NCI-H226 (cell line): Measurements from ENCODE around the gene MSRB3.
"Not testable (repeated sequence)": the region's sequence is repeated elsewhere in the genome, so short reads cannot be mapped to it uniquely, and the experiment has no call there.

ENCODE experiments used
- DNase-seq: peaks from one replicate; pipeline ENCODE4 v3.0.0-alpha.2; 2015

MSRB3 gene

GRCh38 chr12:65460063-65460462 lies 181.6 kb downstream of the MSRB3 start:
- no peak for DNase-seq

GRCh38 chr12:65461017-65461416 lies 182.5 kb downstream of the MSRB3 start:
- no peak for DNase-seq

- no peak for DNase-seq
These were observed 184.0 kb downstream of the MSRB3 start for GRCh38 chr12:65462484-65462883.

DNA sequence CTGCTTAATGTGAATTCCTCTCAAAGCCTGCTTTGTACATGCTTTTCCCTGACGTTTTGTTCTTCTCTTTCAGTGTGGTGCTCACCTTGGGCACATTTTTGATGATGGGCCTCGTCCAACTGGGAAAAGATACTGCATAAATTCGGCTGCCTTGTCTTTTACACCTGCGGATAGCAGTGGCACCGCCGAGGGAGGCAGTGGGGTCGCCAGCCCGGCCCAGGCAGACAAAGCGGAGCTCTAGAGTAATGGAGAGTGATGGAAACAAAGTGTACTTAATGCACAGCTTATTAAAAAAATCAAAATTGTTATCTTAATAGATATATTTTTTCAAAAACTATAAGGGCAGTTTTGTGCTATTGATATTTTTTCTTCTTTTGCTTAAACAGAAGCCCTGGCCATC lies 184.6 kb downstream of the MSRB3 start:
- DNase-seq = no peak

DNA sequence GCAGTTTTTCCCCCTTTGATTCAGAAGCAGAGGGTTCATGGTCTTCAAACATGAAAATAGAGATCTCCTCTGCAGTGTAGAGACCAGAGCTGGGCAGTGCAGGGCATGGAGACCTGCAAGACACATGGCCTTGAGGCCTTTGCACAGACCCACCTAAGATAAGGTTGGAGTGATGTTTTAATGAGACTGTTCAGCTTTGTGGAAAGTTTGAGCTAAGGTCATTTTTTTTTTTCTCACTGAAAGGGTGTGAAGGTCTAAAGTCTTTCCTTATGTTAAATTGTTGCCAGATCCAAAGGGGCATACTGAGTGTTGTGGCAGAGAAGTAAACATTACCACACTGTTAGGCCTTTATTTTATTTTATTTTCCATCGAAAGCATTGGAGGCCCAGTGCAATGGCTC lies 185.1 kb downstream of the MSRB3 start:
- DNase-seq = no peak

GRCh38 chr12:65464930-65465329 lies 186.4 kb downstream of the MSRB3 start:
- peak; percentile 73 for DNase-seq

DNA sequence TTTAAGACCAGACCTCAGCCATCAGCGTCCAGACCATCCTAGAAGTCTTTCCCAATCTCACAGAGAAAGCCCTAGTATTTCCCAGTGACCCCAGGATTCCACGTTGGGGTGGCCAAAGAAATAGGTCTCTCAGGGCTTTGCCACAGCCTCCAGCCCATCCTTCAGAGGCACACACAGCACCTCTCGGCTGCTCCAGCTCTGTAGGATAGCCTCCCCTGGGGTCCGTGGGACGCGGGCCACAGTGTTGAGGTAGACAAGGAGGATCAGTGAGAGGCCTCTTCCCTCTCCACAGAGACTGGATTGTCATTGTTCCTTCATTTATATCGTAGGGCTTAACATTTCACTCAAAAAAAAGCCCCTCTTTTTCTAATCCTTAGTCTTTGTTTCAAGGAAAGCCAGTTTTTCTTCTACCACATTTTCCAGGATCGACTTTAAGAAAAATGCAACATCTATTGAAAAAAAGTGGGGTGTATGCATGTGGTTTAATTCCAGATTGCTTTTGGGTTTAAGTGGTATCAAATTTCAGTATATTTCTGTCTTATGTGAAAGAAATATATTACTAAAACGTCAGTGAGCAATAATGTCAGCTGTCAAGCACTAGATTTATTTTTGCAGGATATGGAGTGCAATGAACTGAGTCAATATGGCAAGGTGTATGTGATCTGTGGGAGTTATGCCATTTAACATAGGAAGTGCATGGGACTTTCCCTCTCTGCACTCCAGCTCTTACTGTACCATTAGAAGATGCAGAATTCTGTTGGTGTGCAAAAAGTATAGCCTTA lies 187.5 kb downstream of the MSRB3 start:
- peak; percentile 22 for DNase-seq

DNA sequence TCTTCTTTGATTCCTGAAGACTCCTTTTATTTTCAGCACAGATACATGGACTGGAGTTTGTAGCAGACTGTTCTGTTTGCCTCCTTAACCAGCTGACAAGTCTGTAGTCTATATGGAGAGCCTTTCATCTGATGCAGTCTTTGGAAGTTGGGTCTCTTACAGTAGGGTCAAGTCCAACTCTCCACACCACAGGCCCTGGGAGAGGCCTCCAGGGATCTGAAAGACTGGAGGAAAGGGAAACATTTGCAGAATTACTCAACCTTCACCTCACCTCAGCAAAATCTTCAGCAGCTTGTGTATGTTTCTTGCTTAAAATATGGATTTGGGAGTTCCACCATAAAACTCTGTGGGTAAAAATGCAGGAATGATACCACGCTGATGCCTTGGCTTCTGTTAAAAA lies 188.4 kb downstream of the MSRB3 start:
- peak; percentile 14 for DNase-seq

- DNase-seq = no peak
These were observed 191.8 kb downstream of the MSRB3 start for GRCh38 chr12:65470256-65470655.

- no peak for DNase-seq
These were observed 193.6 kb downstream of the MSRB3 start for GRCh38 chr12:65472079-65472478.

DNA sequence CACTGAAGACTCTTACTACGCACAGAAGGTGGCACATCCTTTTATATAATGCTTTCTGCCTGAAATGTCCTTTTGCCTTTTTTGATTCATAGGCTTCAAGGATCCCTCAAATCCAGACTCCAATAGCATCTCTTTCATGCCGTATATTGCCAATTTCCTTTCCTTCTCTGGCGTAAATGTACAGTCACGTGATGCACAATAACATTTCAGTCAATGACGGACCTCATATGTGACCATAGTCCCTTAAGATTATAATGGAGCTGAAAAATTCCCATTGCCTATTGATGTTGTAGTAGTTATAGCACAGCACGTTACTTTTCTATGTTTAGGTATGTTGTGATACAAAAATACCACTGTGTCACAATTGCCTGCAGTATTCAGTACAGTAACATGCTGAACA lies 196.3 kb downstream of the MSRB3 start:
- no peak for DNase-seq

DNA sequence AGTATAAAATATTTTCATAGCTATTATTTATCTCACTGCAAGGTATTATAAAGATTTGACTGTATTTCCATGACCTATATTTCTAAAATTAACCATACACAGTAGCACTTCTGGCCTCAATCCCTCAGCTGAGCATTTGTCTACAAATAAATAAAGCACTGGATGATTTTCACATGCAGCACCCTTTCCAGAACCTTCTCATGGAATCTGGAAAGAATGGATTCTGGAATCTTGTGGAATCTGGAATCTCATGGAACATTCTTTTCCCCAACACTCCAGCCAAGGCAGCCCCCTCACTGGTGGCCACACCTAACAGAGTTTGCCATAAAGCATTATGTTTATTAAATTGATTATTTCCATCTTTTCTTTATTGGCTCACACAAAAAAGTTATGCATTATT lies 199.2 kb downstream of the MSRB3 start:
- no peak for DNase-seq

GRCh38 chr12:65483891-65484516 lies 205.5 kb downstream of the MSRB3 start:
- not testable (repeated sequence) for DNase-seq

DNA sequence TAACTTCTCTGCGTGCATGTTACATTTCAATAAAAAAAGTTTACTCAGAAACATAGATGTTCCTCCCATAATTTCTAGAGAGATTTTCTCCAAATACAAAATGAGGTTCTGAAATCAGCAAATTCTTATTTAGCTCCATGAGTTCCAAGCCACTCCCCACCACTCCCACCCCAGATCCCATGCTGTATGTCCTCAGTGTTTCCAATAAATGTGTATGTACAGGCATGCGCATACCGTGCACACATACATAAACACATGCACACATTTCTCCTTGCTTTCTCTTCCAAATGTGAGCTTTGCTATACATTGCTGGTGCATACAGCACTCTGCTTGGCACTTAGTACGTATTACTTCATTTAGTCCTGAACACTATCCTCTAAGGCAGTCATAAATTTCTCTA lies 209.7 kb downstream of the MSRB3 start:
- DNase-seq = no peak

DNA sequence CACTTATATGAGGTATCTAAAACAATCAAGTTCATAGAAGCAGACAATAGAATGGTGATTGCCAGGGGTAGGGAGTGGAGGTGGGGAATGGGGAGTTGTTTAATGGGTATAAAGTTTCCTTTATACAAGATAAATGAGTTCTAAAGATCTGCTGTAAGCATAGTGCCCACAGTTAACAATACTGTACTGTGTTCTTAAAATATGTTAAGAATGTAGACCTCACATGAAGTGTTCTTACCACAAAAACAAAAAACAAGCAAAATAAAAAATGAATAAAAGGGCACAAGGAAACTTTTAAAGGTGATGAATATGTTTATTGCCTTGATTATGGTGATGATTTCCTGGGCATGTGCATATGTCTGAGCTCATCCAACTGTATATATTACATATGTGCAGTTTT lies 211.8 kb downstream of the MSRB3 start:
- peak; percentile 34 for DNase-seq

DNA sequence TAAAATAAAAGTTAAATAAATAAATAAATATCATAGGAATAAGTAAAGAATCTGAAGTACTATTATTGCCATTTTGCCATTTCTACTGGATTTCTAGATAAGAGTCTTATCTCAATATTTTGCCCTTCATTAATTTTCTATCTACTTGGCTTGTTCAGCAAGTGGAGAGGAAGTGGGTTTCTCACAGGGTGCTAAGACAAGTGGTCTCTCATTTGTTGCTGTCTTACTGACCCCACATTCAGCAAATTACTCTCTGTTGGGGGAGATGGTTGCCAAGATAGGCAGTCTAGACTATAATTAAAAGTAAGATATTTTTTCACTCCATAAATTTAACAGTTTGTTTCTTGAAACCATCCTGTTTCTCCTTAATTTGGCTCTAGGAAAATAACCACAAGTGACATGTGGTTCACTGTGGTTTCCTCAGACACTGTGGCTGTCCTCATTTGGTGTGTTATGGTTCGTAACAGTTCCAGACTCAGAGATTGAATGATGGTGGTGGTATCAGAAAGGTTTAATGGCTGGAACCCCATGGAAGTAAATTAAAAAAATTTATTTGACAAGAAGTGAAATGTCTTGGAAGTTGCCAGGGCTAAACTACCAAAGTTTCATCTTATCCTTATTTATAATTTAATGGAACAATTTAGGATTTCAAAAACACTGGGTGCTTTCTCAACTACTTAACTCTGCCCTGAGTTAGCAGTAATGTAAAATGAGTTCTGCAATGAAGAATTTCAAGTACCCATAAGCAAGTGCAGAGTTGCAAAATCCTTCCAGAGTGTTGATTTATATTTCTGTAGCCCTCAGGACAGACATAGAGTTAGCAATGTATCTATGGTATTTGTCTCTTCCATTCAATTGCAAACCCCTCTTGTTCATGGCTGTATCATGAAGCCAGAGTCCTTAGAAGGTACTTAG lies 214.8 kb downstream of the MSRB3 start:
- DNase-seq = no peak

DNA sequence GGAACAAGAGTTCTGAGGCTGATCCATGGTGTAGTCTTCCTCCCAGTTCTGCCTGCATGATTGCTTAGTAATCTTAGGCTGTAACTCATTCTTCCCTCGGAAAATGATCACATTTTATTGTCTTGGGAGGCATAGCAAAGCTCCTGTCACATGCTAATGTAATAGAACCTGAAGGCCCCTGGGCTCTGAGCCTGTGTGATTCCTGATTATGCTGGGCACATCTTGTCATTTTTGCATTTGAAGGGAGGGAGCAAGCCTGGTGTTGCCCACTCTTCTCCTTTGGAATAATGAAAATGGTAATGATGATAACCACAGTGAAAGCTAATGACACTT lies 215.4 kb downstream of the MSRB3 start:
- no peak for DNase-seq

DNA sequence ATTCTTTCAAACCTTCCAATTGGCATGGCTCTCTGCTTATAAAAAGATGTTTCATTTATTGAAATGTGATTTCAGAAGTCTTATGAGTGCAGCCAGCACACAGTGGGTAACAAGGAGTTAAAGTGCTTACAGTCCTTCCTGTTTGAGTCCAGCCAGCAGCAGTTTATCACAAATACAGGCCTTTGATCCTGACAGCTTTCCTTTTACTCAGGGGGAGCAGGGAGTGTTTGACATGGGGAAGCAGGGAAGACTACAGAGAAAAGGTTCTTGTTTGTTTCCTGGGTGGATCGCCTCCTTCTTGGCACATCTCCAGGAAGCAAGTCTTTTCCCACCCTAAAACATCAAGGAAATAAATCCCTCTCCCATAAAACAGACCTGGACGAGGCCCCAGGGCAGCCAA lies 216.1 kb downstream of the MSRB3 start:
- no peak for DNase-seq

GRCh38 chr12:65495233-65495632 lies 216.8 kb downstream of the MSRB3 start:
- peak; percentile 64 for DNase-seq

DNA sequence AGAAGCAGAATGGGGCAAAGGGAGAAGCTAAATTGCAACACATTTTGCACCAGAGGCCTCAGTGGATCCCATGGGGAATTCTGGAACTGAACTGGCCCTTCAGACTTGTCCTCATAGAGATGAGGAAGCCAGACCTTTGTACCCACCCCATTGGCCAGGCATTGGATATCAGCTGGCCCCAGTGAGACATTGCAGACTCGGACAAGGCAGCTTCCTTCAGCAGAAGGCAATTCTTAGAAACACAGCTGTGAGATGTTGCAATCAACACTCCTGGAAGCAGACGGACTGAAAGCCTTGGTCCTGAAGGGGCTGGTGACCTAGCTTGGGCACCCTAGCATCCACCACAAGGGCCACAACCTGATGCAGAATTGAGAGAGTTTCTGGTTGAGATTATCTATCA lies 218.1 kb downstream of the MSRB3 start:
- DNase-seq = no peak

- no peak for DNase-seq
These were observed 219.2 kb downstream of the MSRB3 start for GRCh38 chr12:65497660-65498059.

- no peak for DNase-seq
These were observed 220.7 kb downstream of the MSRB3 start for GRCh38 chr12:65499167-65499566.

- peak; percentile 61 for DNase-seq
These were observed 221.8 kb downstream of the MSRB3 start for GRCh38 chr12:65500091-65500900.
